Lower lobe of right lung (tissue), 2 donors: ENCODE data around the gene AGAP2. TPM values are rescaled to one million over a fixed set of nuclear protein-coding genes. Genes with fewer than 3 reads are reported as not detected.

Experiments
- ATAC-seq, 2 donors: fragments of 200-7000 bp; cut with Tn5 transposase; one replicate each; pipeline ENCODE4 v1.9.1; 2020 to 2022; ENCODE audit warnings: mild to moderate bottlenecking in 2 of 2, moderate library complexity in 2 of 2
- DNase-seq: peaks from one replicate; pipeline ENCODE4 v3.0.0-alpha.2; 2020
- H3K27ac ChIP-seq: fragments of 200-600 bp; one replicate; pipeline ENCODE4 v1.8.0; 2022
- H3K27me3 ChIP-seq: fragments of 200-600 bp; one replicate; pipeline ENCODE4 v1.8.0; 2022; ENCODE audit warnings: low read depth
- H3K36me3 ChIP-seq: fragments of 200-600 bp; one replicate; pipeline ENCODE4 v1.8.0; 2022; ENCODE audit warnings: mild to moderate bottlenecking
- H3K4me1 ChIP-seq: fragments of 200-600 bp; one replicate; pipeline ENCODE4 v1.8.0; 2022
- H3K4me3 ChIP-seq: fragments of 200-600 bp; one replicate; pipeline ENCODE4 v1.8.0; 2022; ENCODE audit warnings: mild to moderate bottlenecking
- H3K9me3 ChIP-seq: fragments of 200-600 bp; one replicate; pipeline ENCODE4 v1.8.0; 2022
- intact Hi-C: fragments of 100-400 bp; cut with DNase I; formaldehyde crosslinking; loops from one replicate; pipeline ENCODE4 v1.11.0; 2022
- long read RNA-seq: library from polyadenylated mRNA; unstranded; transcript quantifications from one replicate; pipeline ENCODE4 v2.0.0, GENCODE V29; 2021
- total RNA-seq: library from RNA; stranded (reverse); fragmentation: NEBNext Ultra II Directional; extraction: Animal tissue kit (Norgen Biotek cat#: 25700); gene quantifications from one replicate; pipeline ENCODE4 v1.2.1, GENCODE V29; 2021
- TF ChIP-seq, protein P1 (sequence below): fragments of 200-600 bp; IDR thresholded peaks from one replicate; pipeline ENCODE4 v1.8.0; 2022; ENCODE audit warnings: antibody characterized with exemption, mild to moderate bottlenecking
- donor health status: DM: no; HTN: yes; CAD: no; lungs with severe emphysema.

AGAP2 gene
- total RNA-seq = 5.7 TPM
- long read RNA-seq, full-length matches to known transcripts = 1 of 3 reads
- long read RNA-seq, partial matches to known transcripts = 0 of 3 reads
- long read RNA-seq, other reads (novel, unspliced or antisense) = 2 of 3 reads

DNA sequence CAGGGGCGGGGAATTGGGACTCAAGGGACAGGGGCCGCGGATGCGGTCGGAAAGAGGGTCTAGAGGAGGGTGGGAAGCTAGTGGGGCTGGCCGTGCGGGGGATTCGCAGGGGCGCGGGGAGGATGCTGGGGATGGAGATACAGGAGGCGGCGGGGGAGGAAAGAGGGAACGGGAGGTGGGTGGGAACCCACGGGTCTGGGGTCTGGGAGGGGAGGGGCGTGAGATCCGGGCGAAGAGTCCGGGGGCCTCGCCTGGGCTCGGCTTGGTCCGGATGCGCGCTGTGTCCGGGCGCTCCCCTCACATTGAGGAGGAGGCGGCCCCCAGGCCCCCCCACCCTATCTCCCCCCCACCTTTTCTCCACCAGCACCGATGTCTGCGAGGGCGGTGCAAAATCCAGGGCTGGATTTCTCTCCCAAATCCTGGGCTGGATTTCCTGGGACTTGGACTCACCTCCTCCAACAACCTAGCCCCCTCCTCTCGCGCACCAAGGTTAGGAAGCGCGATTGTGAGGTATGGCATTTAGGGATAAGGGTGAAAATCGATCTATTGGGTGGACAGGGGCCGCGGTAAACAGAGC, at the start of gene AGAP2:
Gene AGAP2 (minus strand): TSS at position 82 of the 577 bp plus-strand sequence. CDS start 496 bp downstream, outside the sequence.
- Histone ChIP-seq H3K9me3 (no peaks in the 10 kb centered on the region), H3K36me3 (no peaks in the 10 kb centered on the region), H3K27ac (no peak within 1 kb of the TSS), H3K4me1 (peaks cover 42% of the 10 kb centered on the region), H3K27me3 (peaks cover 58% of the 10 kb centered on the region), H3K4me3 (peak within 1 kb of the TSS; percentile 38)
- intact Hi-C loops = no loop called here
- TF ChIP-seq, protein P1, sequence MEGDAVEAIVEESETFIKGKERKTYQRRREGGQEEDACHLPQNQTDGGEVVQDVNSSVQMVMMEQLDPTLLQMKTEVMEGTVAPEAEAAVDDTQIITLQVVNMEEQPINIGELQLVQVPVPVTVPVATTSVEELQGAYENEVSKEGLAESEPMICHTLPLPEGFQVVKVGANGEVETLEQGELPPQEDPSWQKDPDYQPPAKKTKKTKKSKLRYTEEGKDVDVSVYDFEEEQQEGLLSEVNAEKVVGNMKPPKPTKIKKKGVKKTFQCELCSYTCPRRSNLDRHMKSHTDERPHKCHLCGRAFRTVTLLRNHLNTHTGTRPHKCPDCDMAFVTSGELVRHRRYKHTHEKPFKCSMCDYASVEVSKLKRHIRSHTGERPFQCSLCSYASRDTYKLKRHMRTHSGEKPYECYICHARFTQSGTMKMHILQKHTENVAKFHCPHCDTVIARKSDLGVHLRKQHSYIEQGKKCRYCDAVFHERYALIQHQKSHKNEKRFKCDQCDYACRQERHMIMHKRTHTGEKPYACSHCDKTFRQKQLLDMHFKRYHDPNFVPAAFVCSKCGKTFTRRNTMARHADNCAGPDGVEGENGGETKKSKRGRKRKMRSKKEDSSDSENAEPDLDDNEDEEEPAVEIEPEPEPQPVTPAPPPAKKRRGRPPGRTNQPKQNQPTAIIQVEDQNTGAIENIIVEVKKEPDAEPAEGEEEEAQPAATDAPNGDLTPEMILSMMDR = no peak
- ATAC-seq (no peak), DNase-seq (no peak)

DNA sequence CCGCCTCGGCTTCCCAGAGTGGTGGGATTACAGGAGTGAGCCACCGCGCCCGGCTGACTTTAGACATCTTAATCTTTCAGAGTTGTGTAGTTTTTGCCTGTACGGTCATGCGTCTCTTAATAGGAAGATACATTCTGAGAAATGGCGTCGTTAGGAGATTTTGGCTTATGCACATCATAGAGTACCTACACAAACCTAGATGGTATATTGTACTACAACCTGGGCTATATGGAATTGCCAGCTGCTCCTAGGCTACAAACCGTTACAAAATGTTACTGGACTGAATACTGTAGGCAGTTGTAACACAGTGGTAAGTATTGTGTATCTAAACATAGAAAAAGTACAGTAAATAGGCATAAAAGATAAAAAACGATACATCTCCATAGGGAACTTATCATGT, 45.3 kb upstream of the AGAP2 start:
- intact Hi-C loops = no loop called here
- Histone ChIP-seq H3K27me3 (no peaks in the 10 kb centered on the region), H3K36me3 (peaks cover 47% of the 10 kb centered on the region), H3K9me3 (no peaks in the 10 kb centered on the region), H3K4me3 (peak overlapping the region; percentile 93), H3K27ac (no peak overlapping the region), H3K4me1 (peaks cover 35% of the 10 kb centered on the region)
- TF ChIP-seq, protein P1 = no peak
- DNase-seq = no peak
- no peak for ATAC-seq

DNA sequence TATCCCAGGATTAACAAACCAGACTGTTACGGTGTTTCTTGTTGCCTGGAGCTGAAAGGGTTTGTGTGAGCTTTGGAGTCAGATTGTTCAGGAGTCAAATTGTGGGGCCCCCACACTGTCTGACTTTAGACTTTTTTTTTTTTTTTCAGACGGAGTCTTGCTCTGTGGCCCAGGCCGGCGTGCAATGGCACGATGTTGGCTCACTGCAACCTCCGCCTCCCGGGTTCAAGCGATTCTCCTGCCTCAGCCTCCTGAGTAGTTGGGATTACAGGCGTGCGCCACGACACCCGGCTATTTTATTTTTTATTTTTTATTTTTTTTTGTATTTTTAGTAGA, 44.9 kb upstream of the AGAP2 start:
- intact Hi-C loops = no loop called here
- DNase-seq (no peak), ATAC-seq (no peak)
- Histone ChIP-seq H3K27me3 (no peaks in the 10 kb centered on the region), H3K36me3 (peaks cover 43% of the 10 kb centered on the region), H3K27ac (no peak overlapping the region), H3K4me3 (peak overlapping the region; percentile 93), H3K4me1 (peaks cover 35% of the 10 kb centered on the region), H3K9me3 (no peaks in the 10 kb centered on the region)
- TF ChIP-seq, protein P1 = no peak

DNA sequence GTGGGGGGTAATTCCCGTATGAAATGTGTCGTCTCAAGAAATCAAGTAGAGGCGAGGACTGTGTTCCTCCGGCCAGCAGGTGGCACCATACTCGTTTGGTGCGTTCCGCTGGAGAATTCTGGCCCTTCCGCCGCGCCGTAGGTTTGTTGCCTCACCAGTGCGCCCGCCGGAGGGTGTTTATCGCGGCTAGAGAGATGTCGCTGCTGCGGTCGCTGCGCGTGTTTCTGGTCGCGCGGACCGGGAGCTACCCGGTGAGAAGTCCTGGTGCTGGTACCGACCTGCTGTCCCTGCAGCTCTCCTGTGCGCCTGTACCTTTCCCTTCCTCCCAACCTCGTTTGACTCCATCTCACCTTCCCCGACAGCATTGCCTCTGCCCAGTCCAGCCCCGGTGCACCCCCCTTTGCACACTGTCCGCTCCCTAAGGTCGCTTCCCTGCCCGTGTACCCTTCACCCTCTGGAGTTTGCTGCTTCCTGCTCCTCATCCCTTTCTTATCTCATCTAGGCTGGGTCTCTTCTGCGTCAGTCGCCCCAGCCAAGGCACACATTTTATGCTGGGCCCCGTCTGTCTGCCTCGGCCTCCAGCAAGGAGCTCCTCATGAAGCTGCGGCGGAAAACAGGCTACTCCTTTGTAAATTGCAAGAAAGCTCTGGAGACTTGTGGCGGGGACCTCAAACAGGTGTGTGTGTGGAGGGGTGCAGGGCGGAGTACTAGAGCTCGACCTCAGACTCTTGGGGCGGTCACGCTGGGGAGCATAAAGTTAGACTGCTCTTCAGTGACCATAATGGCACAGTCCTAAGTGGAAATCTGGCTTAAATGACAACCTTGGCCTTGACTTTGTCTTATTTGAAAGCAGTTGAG, 44.3 kb upstream of the AGAP2 start, which contains the start of gene TSFM:
Gene TSFM (plus strand): TSS at position 180 of the 858 bp plus-strand sequence. CDS start 15 bp downstream, at position 195.
- Histone ChIP-seq H3K4me1 (peaks cover 35% of the 10 kb centered on the region), H3K36me3 (peaks cover 37% of the 10 kb centered on the region), H3K27ac (peak within 1 kb of the TSS; percentile 74), H3K9me3 (no peaks in the 10 kb centered on the region), H3K27me3 (no peaks in the 10 kb centered on the region), H3K4me3 (peak within 1 kb of the TSS; percentile 93)
- ATAC-seq (peak; percentile 97 to 98), DNase-seq (peak; percentile 98)
- TF ChIP-seq, protein P1 = peak; percentile 93
- intact Hi-C loops = no loop called here

DNA sequence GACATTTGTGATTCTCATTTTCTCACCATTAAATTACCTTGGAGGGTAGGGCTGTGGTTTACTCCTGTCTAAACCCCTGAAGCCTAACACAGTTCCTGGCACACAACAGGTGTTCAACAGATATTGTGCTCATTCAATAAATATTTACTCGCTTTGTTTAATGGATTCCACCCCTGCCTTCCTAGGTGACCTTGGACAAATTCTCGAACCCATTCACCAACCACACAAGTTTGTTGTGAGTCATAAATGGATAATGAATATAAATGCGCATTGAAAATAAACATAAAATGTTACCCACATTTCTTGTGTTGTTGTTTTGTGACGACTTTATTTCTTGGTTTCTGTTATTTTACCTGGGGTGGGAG, 43.7 kb upstream of the AGAP2 start:
- intact Hi-C loops = no loop called here
- H3K27me3 ChIP-seq = no peaks in the 10 kb centered on the region
- H3K9me3 ChIP-seq = no peaks in the 10 kb centered on the region
- H3K4me1 ChIP-seq = peaks cover 35% of the 10 kb centered on the region
- peak overlapping the region; percentile 93 for H3K4me3 ChIP-seq
- TF ChIP-seq, protein P1 = no peak
- H3K27ac ChIP-seq = peak overlapping the region; percentile 74
- peaks cover 31% of the 10 kb centered on the region for H3K36me3 ChIP-seq
- DNase-seq (no peak), ATAC-seq (peak in 1 of 2 donors; percentile 7)
